Measurements from ENCODE around the gene HELZ2. TPM values are rescaled to one million over a fixed set of nuclear protein-coding genes. Genes with fewer than 3 reads are reported as not detected.

HELZ2 gene
- total RNA-seq, 2 experiments from 2014 or later = 22.2 to 22.6 TPM

GRCh38 chr20:63590218-63591146 lies 16.4 kb upstream of the HELZ2 start:
- H3K27ac Mint-ChIP-seq = no peak overlapping the region
- no peaks in the 10 kb centered on the region for H3K9me3 Mint-ChIP-seq
- H3K36me3 Mint-ChIP-seq = peaks cover 10% of the 10 kb centered on the region
- H3K4me3 Mint-ChIP-seq = no peak overlapping the region
- DNase-seq = no peak
- no peaks in the 10 kb centered on the region for H3K27me3 Mint-ChIP-seq
- peaks cover 8% of the 10 kb centered on the region for H3K4me1 Mint-ChIP-seq

GRCh38 chr20:63589261-63590217 lies 15.5 kb upstream of the HELZ2 start:
- Mint-ChIP-seq H3K9me3 (no peaks in the 10 kb centered on the region), H3K27ac (no peak overlapping the region), H3K4me1 (peaks cover 8% of the 10 kb centered on the region), H3K36me3 (peaks cover 10% of the 10 kb centered on the region), H3K27me3 (no peaks in the 10 kb centered on the region), H3K4me3 (no peak overlapping the region)
- no peak for DNase-seq

- DNase-seq = no peak
- Mint-ChIP-seq H3K4me1 (peaks cover 8% of the 10 kb centered on the region), H3K9me3 (no peaks in the 10 kb centered on the region), H3K27ac (no peak overlapping the region), H3K4me3 (no peak overlapping the region), H3K36me3 (peaks cover 10% of the 10 kb centered on the region), H3K27me3 (no peaks in the 10 kb centered on the region)
Measured at GRCh38 chr20:63588641-63589041, 14.6 kb upstream of the HELZ2 start.

- Mint-ChIP-seq H3K36me3 (peaks cover 5% of the 10 kb centered on the region), H3K4me3 (no peak overlapping the region), H3K4me1 (peaks cover 8% of the 10 kb centered on the region), H3K27me3 (no peaks in the 10 kb centered on the region), H3K9me3 (no peaks in the 10 kb centered on the region), H3K27ac (no peak overlapping the region)
- no peak for DNase-seq
Measured at GRCh38 chr20:63587776-63588591, 13.9 kb upstream of the HELZ2 start.

- peaks cover 4% of the 10 kb centered on the region for H3K36me3 Mint-ChIP-seq
- no peak overlapping the region for H3K27ac Mint-ChIP-seq
- H3K4me1 Mint-ChIP-seq = peaks cover 8% of the 10 kb centered on the region
- no peak overlapping the region for H3K4me3 Mint-ChIP-seq
- no peaks in the 10 kb centered on the region for H3K9me3 Mint-ChIP-seq
- no peak for DNase-seq
- H3K27me3 Mint-ChIP-seq = no peaks in the 10 kb centered on the region
Measured at GRCh38 chr20:63587256-63587655, 13.2 kb upstream of the HELZ2 start.

GRCh38 chr20:63586797-63587196 lies 12.8 kb upstream of the HELZ2 start:
- no peak for DNase-seq
- H3K4me1 Mint-ChIP-seq = peaks cover 8% of the 10 kb centered on the region
- peaks cover 2% of the 10 kb centered on the region for H3K36me3 Mint-ChIP-seq
- no peak overlapping the region for H3K27ac Mint-ChIP-seq
- H3K27me3 Mint-ChIP-seq = no peaks in the 10 kb centered on the region
- H3K4me3 Mint-ChIP-seq = no peak overlapping the region
- no peaks in the 10 kb centered on the region for H3K9me3 Mint-ChIP-seq

- no peaks in the 10 kb centered on the region for H3K9me3 Mint-ChIP-seq
- no peak for DNase-seq
- H3K36me3 Mint-ChIP-seq = peaks cover 2% of the 10 kb centered on the region
- H3K27ac Mint-ChIP-seq = no peak overlapping the region
- no peak overlapping the region for H3K4me3 Mint-ChIP-seq
- H3K27me3 Mint-ChIP-seq = no peaks in the 10 kb centered on the region
- peaks cover 9% of the 10 kb centered on the region for H3K4me1 Mint-ChIP-seq
Measured at GRCh38 chr20:63585616-63586565, 11.9 kb upstream of the HELZ2 start.

GRCh38 chr20:63582382-63583063 lies 8.5 kb upstream of the HELZ2 start:
- Mint-ChIP-seq H3K9me3 (no peaks in the 10 kb centered on the region), H3K27ac (no peak overlapping the region), H3K36me3 (no peaks in the 10 kb centered on the region), H3K27me3 (peaks cover 4% of the 10 kb centered on the region), H3K4me3 (no peak overlapping the region), H3K4me1 (peaks cover 6% of the 10 kb centered on the region)
- no peak for DNase-seq

- Mint-ChIP-seq H3K4me3 (no peak overlapping the region), H3K27ac (no peak overlapping the region), H3K36me3 (no peaks in the 10 kb centered on the region), H3K4me1 (peaks cover 5% of the 10 kb centered on the region), H3K9me3 (no peaks in the 10 kb centered on the region), H3K27me3 (peaks cover 4% of the 10 kb centered on the region)
- peak; percentile 69 for DNase-seq
Measured at GRCh38 chr20:63580796-63581461, 6.9 kb upstream of the HELZ2 start.

GRCh38 chr20:63579017-63579694 lies 5.1 kb upstream of the HELZ2 start:
- Mint-ChIP-seq H3K36me3 (no peaks in the 10 kb centered on the region), H3K4me1 (peaks cover 5% of the 10 kb centered on the region), H3K27ac (no peak overlapping the region), H3K4me3 (no peak overlapping the region), H3K9me3 (no peaks in the 10 kb centered on the region), H3K27me3 (peaks cover 4% of the 10 kb centered on the region)
- DNase-seq = no peak

GRCh38 chr20:63578224-63579016 lies 4.4 kb upstream of the HELZ2 start:
- Mint-ChIP-seq H3K27me3 (peaks cover 4% of the 10 kb centered on the region), H3K36me3 (no peaks in the 10 kb centered on the region), H3K4me1 (peaks cover 6% of the 10 kb centered on the region), H3K4me3 (no peak overlapping the region), H3K27ac (no peak overlapping the region), H3K9me3 (no peaks in the 10 kb centered on the region)
- no peak for DNase-seq

Measured in activated naive CD8-positive, alpha-beta T cell treated with anti-CD3 and anti-CD28 coated beads for 36 hours (primary cell).